NCI-H2107 treated with DMSO at 0.1 percent for 48 hours (cell line): Measurements from ENCODE around the gene SULT1A3.
"Not testable (repeated sequence)": the region's sequence is repeated elsewhere in the genome, so short reads cannot be mapped to it uniquely, and the experiment has no call there.

ENCODE experiments used
- DNase-seq: peaks from one replicate; lab custom pipeline; 2025; ENCODE audit not compliant: unreplicated experiment; lab: John Stamatoyannopoulos, UW

Gene SULT1A3

GRCh38 chr16:30199049-30199448 lies at the start of gene SULT1A3:
Gene SULT1A3 (plus strand): TSS chr16:30199255. CDS start chr16:30200729, 1,474 bp downstream.
- not testable (repeated sequence) for DNase-seq

- DNase-seq: no peak
Measured at GRCh38 chr16:30151091-30151490, 48.0 kb upstream of the SULT1A3 start.

GRCh38 chr16:30152517-30152916 lies 46.5 kb upstream of the SULT1A3 start:
- no peak for DNase-seq

DNA sequence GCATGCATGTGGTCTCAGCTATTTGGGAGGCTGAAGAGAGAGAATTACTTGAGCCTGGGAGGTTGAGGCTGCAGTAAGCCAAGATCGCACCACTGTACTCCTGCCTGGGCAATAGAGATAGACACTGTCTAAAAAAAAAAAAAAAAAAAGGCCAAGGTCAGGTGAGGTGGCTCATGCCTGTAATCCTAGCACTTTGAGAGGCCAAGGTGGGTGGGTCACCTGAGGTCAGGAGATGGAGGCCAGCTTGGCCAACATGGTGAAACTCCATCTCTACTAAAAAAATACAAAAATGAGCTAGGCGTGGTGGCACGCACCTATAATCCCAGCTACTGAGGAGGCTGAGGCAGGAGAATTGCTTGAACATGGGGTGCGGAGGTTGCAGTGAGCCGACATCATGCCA lies 43.9 kb upstream of the SULT1A3 start:
- no peak for DNase-seq

DNA sequence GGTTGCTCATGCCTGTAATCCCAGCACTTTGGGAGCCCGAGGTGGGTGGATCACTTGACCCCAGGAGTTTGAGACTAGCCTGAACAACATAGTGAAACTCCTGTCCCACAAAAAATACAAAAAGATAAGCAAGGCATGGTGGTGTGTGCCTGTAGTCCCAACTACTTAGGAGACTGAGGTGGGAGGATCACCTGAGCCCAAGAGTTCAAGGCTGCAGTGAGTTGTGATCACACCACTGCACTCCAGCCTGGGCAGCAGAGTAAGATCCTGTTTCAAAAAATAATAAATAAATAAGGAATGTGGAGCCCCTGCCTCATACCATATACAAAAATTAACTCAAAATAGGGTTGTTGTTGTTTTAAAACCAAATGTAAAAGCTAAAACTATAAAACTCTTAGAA lies 41.8 kb upstream of the SULT1A3 start:
- no peak for DNase-seq

DNA sequence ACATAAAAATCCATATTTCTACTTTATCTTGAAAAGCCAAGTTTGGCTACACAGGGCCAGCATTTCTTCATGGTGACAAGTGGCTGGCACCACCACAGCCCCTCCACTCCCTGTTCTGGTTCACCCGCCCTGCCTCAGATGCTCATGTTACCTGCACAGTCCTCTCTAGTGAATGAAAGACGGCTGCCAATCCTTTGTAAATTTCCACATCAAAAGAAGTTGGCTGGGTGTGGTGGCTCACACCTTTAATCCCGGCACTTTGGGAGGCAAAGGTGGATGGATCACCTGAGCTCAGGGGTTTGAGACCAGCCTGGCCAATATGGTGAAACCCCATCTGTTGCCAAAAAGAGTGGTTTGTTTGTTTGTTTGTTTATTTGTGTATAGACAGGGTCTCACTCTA lies 35.5 kb upstream of the SULT1A3 start:
- no peak for DNase-seq

DNA sequence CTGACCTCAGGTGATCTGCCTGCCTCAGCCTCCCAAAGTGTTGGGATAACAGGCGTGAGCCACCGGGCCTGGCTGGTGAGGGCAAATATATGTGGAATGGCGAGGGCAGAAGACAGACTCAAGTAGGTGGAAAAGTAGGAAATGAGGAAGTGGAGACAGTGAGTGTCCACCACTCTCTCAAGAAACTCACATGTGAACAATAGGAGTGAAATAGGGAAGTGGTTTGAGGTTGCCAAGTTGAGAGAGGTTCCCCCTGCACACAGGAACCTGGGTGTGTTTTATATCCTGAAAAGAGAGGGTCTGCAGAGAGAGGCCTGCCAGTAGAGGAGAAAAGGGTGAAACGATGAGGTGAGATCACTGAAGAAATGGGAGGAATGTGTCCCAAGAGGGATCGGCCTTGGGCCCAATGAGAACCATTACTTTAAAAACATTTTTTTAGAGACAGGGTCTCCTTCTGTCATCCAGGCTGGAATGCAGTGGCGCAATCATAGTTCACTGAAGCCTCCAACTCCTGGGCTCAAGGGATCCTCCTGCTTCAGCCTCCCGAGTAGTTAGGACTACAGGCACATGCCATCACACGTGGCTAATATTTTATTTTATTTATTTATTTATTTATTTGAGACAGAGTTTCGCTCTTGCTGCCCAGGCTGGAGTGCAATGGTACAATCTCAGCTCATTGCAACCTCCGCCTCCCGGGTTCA lies 32.7 kb upstream of the SULT1A3 start:
- DNase-seq: no peak

GRCh38 chr16:30168746-30169145 lies 30.3 kb upstream of the SULT1A3 start:
- not testable (repeated sequence) for DNase-seq

GRCh38 chr16:30169416-30169815 lies 29.6 kb upstream of the SULT1A3 start:
- DNase-seq: not testable (repeated sequence)

DNA sequence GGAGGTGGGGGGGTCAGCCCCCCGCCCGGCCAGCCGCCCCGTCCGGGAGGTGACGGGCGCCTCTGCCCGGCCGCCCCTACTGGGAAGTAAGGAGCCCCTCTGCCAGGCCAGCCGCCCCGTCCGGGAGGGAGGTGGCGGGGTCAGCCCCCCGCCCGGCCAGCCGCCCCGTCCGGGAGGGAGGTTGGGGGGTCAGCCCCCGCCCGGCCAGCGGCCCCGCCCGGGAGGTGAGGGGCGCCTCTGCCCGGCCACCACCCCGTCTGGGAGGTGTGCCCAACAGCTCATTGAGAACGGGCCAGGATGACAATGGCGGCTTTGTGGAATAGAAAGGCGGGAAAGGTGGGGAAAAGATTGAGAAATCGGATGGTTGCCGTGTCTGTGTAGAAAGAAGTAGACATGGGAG lies 28.9 kb upstream of the SULT1A3 start:
- DNase-seq: not testable (repeated sequence)

GRCh38 chr16:30173054-30173453 lies 26.0 kb upstream of the SULT1A3 start:
- no peak for DNase-seq

DNA sequence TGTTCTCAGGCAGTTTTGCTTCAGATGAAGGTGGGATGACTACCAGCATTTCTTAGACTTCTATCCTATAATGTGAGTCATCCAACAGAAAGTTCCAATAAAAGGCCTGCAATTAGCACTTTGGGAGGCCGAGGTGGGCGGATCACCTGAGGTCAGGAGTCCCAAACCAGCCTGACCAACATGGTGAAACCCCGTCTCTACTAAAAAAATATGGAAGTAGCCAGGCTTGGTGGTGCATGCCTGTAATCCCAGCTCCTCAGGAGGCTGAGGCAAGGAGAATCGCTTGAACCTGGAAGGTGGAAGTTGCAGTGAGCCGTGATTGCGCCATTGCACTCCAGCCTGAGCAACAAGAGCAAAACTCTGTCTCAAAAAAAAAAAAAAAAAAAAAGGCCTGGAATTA lies 22.2 kb upstream of the SULT1A3 start:
- DNase-seq: not testable (repeated sequence)

DNA sequence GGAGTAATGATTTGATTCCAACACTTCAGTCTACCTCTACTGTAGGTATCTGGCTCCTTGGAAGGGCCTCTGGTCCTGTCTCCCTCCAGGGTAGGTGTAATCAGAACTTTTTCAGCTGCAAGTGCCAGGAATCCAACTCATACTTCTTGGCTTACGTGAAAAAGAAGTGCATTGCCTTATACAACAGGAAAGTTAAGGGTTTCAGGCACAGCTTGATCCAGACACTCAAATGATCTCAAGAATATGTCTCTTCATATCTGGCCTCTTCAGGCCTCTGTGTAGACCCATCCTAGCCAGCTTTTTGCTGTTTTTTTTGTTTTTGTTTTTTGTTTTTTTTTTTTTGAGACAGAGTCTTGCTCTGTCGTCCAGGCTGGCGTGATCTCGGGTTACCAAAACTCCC lies 19.9 kb upstream of the SULT1A3 start:
- DNase-seq: no peak

DNA sequence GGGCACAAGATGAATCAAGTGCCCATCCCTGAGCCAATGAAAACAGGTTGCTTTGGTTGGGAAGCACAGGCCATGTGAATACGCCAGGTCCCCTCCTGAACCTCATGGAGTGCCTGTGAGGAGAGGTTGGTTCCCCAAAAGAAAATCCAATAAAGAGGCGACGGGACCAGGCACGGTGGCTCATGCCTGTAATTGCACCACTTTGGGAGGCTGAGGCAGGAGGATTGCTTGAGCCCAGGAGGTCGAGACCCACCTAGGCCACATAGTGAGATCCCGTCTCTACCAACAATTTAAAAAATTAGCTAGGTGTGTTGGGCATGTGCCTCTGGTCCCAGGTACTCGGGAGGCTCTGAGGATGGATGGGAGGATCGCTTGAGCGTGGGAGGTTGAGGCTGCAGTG lies 19.1 kb upstream of the SULT1A3 start:
- DNase-seq: no peak

- DNase-seq: no peak
Measured at GRCh38 chr16:30180741-30181140, 18.3 kb upstream of the SULT1A3 start.

DNA sequence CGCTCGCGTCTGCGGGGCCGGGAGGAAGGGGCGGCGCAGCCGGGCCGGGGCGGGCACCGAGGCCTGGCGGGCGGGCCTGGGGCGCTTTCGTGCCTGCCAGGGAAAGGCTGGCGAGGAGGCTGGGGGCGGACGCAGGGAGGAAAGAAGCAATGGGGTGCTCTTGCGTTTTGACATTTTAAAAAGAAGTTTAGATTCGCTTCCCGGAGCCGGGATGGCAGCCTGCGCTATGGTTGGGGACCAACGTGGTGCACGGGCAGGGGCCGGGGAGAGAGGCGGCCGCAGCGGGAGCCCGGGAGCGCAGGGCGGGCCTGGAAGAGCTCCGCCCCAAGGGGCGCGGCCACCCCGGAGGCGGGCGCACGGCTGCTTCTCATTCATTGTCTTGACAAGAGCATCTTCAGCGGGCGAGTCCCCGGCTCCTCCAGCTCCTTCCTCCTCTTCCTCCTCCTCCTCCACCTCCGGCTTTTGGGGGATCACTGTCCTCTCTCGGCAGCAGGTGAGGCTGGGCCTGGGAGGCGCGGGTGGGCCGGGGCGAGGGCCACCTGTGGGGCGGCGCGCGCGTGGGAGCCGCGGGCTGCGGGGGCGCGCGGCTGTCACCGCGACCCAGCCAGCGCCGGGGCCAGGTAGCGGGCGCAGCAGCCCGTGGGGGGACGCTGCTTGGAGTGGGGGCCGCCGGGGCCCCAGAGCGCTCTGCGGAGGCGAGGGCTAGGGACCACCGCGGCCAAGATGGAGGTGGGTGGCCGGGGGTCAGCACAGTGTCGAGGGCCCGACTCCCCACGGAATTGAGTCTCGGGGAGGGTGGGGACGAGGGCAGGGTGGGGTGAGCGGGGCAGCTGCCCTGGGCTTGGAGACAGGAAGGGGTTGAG lies 15.6 kb upstream of the SULT1A3 start, which contains the start of gene CORO1A:
TSS of gene CORO1A (plus strand) at position 370 of the 863 bp plus-strand sequence. CDS start 1,608 bp downstream, outside the sequence.
- DNase-seq: peak; percentile 27

DNA sequence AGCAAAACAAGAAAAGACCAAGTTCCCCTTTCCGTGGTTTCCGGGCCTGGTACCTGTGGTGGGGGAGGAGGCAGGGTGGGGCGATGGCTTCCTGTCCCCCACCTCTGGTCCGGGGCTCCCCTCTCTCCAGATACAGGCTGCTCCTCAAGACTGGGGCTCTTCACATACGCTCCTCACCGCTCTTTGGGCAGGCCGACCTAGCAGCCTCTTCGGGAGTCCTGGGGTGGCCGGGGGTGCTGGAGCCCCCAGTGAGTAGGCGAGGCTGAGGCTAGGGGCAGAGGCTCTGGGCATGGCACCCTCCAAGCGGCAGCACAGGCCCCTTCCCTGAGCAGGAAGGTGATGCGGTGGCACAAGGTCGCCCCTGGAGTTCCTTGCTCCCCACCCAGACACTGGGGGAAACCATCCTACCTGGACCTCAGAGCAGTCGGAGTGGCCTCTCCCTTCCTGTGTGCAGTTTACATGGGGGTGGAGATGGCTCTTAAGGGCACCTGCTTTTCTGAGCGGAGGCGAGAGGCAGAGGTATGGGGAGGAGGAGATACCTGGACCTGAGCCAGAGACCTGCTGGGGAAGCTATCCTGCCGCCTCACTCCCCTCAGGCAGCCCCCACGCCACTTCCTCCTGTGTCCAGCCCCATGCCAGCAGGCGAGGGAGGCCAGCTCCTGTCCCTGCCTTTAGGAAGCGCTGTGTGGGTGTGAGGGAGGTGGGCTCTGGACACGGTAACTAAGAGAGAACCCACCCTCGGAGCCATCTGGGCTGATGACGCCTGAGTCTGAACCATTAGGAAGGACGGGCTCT lies 14.8 kb upstream of the SULT1A3 start:
- peak; percentile 25 for DNase-seq

DNA sequence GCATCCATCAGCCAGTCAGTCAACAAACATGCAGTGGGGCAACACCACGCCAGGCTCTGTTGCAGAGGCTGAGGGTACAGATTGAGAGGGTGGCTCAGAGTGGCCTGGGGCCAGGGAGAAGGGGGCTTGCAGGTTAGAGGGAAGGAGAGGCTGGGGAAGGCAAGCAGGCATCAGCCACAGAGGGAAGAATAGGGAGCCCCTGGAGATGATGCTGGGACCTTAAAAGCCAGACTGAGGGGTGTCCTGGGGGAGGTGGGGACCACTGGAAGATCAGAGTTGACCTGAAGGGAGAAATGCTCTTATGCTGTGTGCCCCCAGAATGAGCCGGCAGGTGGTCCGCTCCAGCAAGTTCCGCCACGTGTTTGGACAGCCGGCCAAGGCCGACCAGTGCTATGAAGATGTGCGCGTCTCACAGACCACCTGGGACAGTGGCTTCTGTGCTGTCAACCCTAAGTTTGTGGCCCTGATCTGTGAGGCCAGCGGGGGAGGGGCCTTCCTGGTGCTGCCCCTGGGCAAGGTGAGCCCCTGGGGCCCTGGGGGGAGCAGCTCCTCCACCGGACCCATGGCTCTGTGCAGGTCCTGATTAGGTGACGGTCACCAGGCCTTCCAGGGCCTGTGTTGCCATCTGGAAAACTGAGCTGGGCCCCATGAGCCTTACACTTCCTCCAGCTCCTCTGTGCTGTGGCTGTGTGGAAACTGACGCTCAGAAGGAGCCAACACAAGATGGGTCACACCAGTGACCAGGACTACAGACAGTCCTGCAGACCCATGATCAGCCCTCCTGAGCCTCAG lies 14.0 kb upstream of the SULT1A3 start:
- DNase-seq: no peak

DNA sequence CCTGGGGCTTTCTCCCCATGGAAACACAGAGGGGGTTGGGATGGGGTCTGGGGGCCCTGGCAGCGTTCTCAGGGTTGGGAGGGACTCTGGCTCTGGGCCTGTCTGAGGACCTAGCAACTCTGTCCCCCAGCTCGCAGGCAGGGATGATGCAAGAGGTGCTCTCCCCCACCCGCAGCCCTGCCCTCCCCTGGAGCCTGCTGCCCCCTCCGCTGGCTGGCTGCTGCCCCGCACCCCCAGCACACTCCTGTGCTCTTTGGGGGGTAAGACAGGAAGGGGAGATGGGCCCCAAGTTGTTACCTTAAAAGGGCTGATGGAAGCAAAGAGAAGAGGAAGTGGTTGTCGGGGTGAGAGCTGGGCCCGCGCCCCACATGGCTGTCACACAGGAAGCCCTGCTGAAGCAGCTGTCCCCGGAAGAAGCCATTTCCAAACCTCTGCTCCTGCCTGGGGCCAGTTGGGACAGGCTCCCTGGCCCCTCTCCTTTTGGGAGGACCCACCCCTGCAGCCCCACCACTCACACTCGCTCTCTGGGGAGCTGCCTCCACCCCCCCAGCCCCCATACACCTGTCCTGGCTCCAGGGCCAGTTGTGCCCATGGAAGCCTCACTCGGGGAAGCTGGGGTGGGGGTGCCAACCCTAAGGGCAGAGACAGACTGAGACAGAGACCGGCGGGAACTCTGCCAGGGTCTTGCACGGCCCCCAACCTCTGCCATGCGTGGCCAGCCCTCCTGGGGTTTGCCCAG lies 13.2 kb upstream of the SULT1A3 start:
- DNase-seq: no peak

- DNase-seq: no peak
Measured at GRCh38 chr16:30186444-30186781, 12.6 kb upstream of the SULT1A3 start.
